WTC11 (cell line): ENCODE results near the gene BRD1. TPM values are rescaled to one million over a fixed set of nuclear protein-coding genes. Genes with fewer than 3 reads are reported as not detected.

Experiments used
- ATAC-seq: fragments of 200-7000 bp; cut with Tn5 transposase; 2 replicates; pipeline ENCODE4 v1.10.0; 2021; ENCODE audit warnings: mild to moderate bottlenecking, moderate library complexity
- CTCF ChIA-PET: fragments of 300-600 bp; sonication (Branson Sonifier 250); formaldehyde crosslinking; loops from one replicate; lab custom pipeline; 2021; ENCODE audit warnings: antibody characterized with exemption; lab: Charles Lee
- POLR2A ChIA-PET: fragments of 350-600 bp; sonication (Branson Sonifier 250); formaldehyde crosslinking; loops from one replicate; lab custom pipeline; 2021; ENCODE audit warnings: antibody characterized with exemption; lab: Charles Lee
- DNase-seq: peaks from one replicate; pipeline ENCODE4 v3.0.0; 2021; ENCODE audit warnings: low spot score
- H3K27ac Mint-ChIP-seq: 2 replicates; pipeline ENCODE4 v1.8.0; 2021; ENCODE audit warnings: mixed read lengths
- H3K27me3 Mint-ChIP-seq: 2 replicates; pipeline ENCODE4 v1.8.0; 2021; ENCODE audit warnings: low read depth, mild to moderate bottlenecking, moderate library complexity, mixed read lengths
- H3K36me3 Mint-ChIP-seq: 2 replicates; pipeline ENCODE4 v1.8.0; 2021; ENCODE audit warnings: mixed read lengths
- H3K4me1 Mint-ChIP-seq: 2 replicates; pipeline ENCODE4 v1.8.0; 2022; ENCODE audit warnings: mixed read lengths
- H3K4me3 Mint-ChIP-seq: 2 replicates; pipeline ENCODE4 v1.8.0; 2021; ENCODE audit warnings: mild to moderate bottlenecking, moderate library complexity, mixed read lengths
- H3K9me3 Mint-ChIP-seq: 2 replicates; pipeline ENCODE4 v1.8.0; 2021; ENCODE audit warnings: mixed read lengths
- ATF1 ChIP-seq: sonication (generic); formaldehyde crosslinking; IDR thresholded peaks from 2 replicates; pipeline ENCODE4 v1.8.1; 2023; ENCODE audit warnings: mild to moderate bottlenecking, moderate library complexity, missing genetic modification reagents
- ATF6 ChIP-seq: sonication (generic); formaldehyde crosslinking; IDR thresholded peaks from 2 replicates; pipeline ENCODE4 v1.8.1; 2023; ENCODE audit warnings: mild to moderate bottlenecking, missing genetic modification reagents
- E2F1 ChIP-seq: sonication (generic); formaldehyde crosslinking; IDR thresholded peaks from 2 replicates; pipeline ENCODE4 v1.8.0; 2022; ENCODE audit warnings: mild to moderate bottlenecking, missing genetic modification reagents
- ELF4 ChIP-seq: sonication (generic); formaldehyde crosslinking; IDR thresholded peaks from 2 replicates; pipeline ENCODE4 v1.8.1; 2022; ENCODE audit warnings: low read depth, mild to moderate bottlenecking, moderate library complexity, missing genetic modification reagents
- EMX1 ChIP-seq: fragments of 250-450 bp; sonication (Bioruptor Pico); IDR thresholded peaks from 2 replicates; pipeline ENCODE4 v1.8.0; 2021; ENCODE audit warnings: mild to moderate bottlenecking
- GRHL2 ChIP-seq: fragments of 250-450 bp; sonication (Bioruptor Pico); IDR thresholded peaks from 2 replicates; pipeline ENCODE4 v1.8.0; 2022; ENCODE audit warnings: mild to moderate bottlenecking, moderate library complexity; ENCODE audit not compliant: insufficient replicate concordance, severe bottlenecking
- GTF2I ChIP-seq: fragments of 250-450 bp; sonication (Bioruptor Pico); conservative IDR thresholded peaks from 2 replicates; pipeline ENCODE4 v1.4.0; 2021; ENCODE audit warnings: mild to moderate bottlenecking
- HMGA2 ChIP-seq: fragments of 250-450 bp; sonication (Bioruptor Pico); IDR thresholded peaks from 2 replicates; pipeline ENCODE4 v1.4.0; 2021; ENCODE audit warnings: mild to moderate bottlenecking, moderate library complexity
- IRF1 ChIP-seq: sonication (generic); formaldehyde crosslinking; IDR thresholded peaks from 2 replicates; pipeline ENCODE4 v1.8.0; 2023; ENCODE audit warnings: missing genetic modification reagents
- JAZF1 ChIP-seq: fragments of 250-450 bp; sonication (Bioruptor Pico); IDR thresholded peaks from 2 replicates; pipeline ENCODE4 v1.9.0; 2021; ENCODE audit warnings: moderate library complexity, mild to moderate bottlenecking, inconsistent platforms
- NFE2L1 ChIP-seq: sonication (generic); formaldehyde crosslinking; IDR thresholded peaks from 2 replicates; pipeline ENCODE4 v1.8.1; 2023; ENCODE audit warnings: missing genetic modification reagents
- NFYB ChIP-seq: sonication (generic); formaldehyde crosslinking; conservative IDR thresholded peaks from 2 replicates; pipeline ENCODE4 v1.8.0; 2022; ENCODE audit warnings: low read depth, missing genetic modification reagents
- NR1H2 ChIP-seq: sonication (generic); formaldehyde crosslinking; IDR thresholded peaks from 2 replicates; pipeline ENCODE4 v1.9.0; 2021; ENCODE audit warnings: mild to moderate bottlenecking, moderate library complexity, missing genetic modification reagents
- PRDM15 ChIP-seq: sonication (generic); formaldehyde crosslinking; IDR thresholded peaks from 2 replicates; pipeline ENCODE4 v1.8.0; 2022; ENCODE audit warnings: missing genetic modification reagents
- PRRX2 ChIP-seq: fragments of 250-450 bp; sonication (Bioruptor Pico); IDR thresholded peaks from 2 replicates; pipeline ENCODE4 v1.8.0; 2021; ENCODE audit warnings: mild to moderate bottlenecking
- TCF7 ChIP-seq: sonication (generic); formaldehyde crosslinking; IDR thresholded peaks from 2 replicates; pipeline ENCODE4 v1.8.0; 2022; ENCODE audit warnings: mild to moderate bottlenecking, low read depth, missing genetic modification reagents, moderate library complexity
- TEAD4 ChIP-seq: sonication (generic); formaldehyde crosslinking; IDR thresholded peaks from 2 replicates; pipeline ENCODE4 v1.8.0; 2022; ENCODE audit warnings: mild to moderate bottlenecking, missing genetic modification reagents
- ZBTB21 ChIP-seq: sonication (generic); formaldehyde crosslinking; IDR thresholded peaks from 2 replicates; pipeline ENCODE4 v1.8.1; 2023; ENCODE audit warnings: mild to moderate bottlenecking, missing genetic modification reagents, borderline replicate concordance
- ZNF263 ChIP-seq: sonication (generic); formaldehyde crosslinking; IDR thresholded peaks from 2 replicates; pipeline ENCODE4 v1.8.1; 2022; ENCODE audit warnings: low read depth, mild to moderate bottlenecking, moderate library complexity, missing genetic modification reagents
- ZNF423 ChIP-seq: fragments of 250-450 bp; sonication (Bioruptor Pico); IDR thresholded peaks from 2 replicates; pipeline ENCODE4 v2.1.2; 2022; ENCODE audit warnings: mild to moderate bottlenecking, moderate library complexity
- ZNF425 ChIP-seq: fragments of 250-450 bp; sonication (Bioruptor Pico); conservative IDR thresholded peaks from 2 replicates; pipeline ENCODE4 v1.9.0; 2021; ENCODE audit warnings: mild to moderate bottlenecking
- ZNF532 ChIP-seq: fragments of 250-450 bp; sonication (Bioruptor Pico); IDR thresholded peaks from 2 replicates; pipeline ENCODE4 v1.9.0; 2021; ENCODE audit warnings: mild to moderate bottlenecking, borderline replicate concordance
- total RNA-seq: library from RNA; stranded (reverse); gene quantifications from 3 replicates; pipeline ENCODE4 v1.2.3, GENCODE V29; 2021

Gene BRD1
- total RNA-seq, 1 experiment from 2014 or later: 36.6 TPM

- 0 out of 2 replicates have a peak, but pooled peaks cover 3% of the 10 kb centered on the region for H3K4me1 Mint-ChIP-seq
- CTCF ChIA-PET: interaction anchor here (0.8 kb wide), 1 partner anchor 20 kb away, joined by 3 read pairs; no protein-coding TSS in a partner anchor
- H3K4me3 Mint-ChIP-seq: no peak overlapping the region
- H3K27me3 Mint-ChIP-seq: peaks cover 23% of the 10 kb centered on the region; the same call in 1 of the 2 replicates
- no peak overlapping the region for H3K27ac Mint-ChIP-seq
- DNase-seq (no peak), ATAC-seq (no peak)
- TF ChIP-seq ZNF263: no peak
- no peak for TF ChIP-seq PRRX2
- TF ChIP-seq ATF1: no peak
- TF ChIP-seq NFE2L1 (CRISPR knock-in tag): no peak
- no peak for TF ChIP-seq E2F1 (CRISPR knock-in tag)
- TF ChIP-seq ZBTB21: no peak
- TF ChIP-seq ZNF423 (CRISPR knock-in tag): no peak
- TF ChIP-seq NR1H2: no peak
- TF ChIP-seq PRDM15 (CRISPR knock-in tag): no peak
- no peak for TF ChIP-seq ZNF532 (CRISPR knock-in tag)
- TF ChIP-seq GTF2I (CRISPR knock-in tag): no peak
- no peak for TF ChIP-seq NFYB (CRISPR knock-in tag)
- no peak for TF ChIP-seq TCF7
- TF ChIP-seq EMX1 (CRISPR knock-in tag): no peak
- H3K36me3 Mint-ChIP-seq: peaks cover 24% of the 10 kb centered on the region
- POLR2A ChIA-PET: no interaction called here
- H3K9me3 Mint-ChIP-seq: peaks cover 50% of the 10 kb centered on the region
These were observed 80.0 kb downstream of the BRD1 start for GRCh38 chr22:49747716-49748115.

GRCh38 chr22:49747130-49747529 lies 80.5 kb downstream of the BRD1 start:
- ATAC-seq (no peak), DNase-seq (no peak)
- peaks cover 24% of the 10 kb centered on the region for H3K27me3 Mint-ChIP-seq
- no peak overlapping the region for H3K27ac Mint-ChIP-seq
- POLR2A ChIA-PET: no interaction called here
- peaks cover 56% of the 10 kb centered on the region for H3K9me3 Mint-ChIP-seq
- H3K36me3 Mint-ChIP-seq: peaks cover 27% of the 10 kb centered on the region
- H3K4me1 Mint-ChIP-seq: 0 out of 2 replicates have a peak, but pooled peaks cover 3% of the 10 kb centered on the region
- CTCF ChIA-PET: no interaction called here
- H3K4me3 Mint-ChIP-seq: no peak overlapping the region
- no peak for TF ChIP-seq IRF1 (CRISPR knock-in tag)
- TF ChIP-seq NFE2L1 (CRISPR knock-in tag): no peak
- TF ChIP-seq ZNF425: no peak
- no peak for TF ChIP-seq ELF4 (CRISPR knock-in tag)
- TF ChIP-seq TEAD4 (CRISPR knock-in tag): no peak
- TF ChIP-seq GRHL2 (CRISPR knock-in tag): no peak
- TF ChIP-seq HMGA2 (CRISPR knock-in tag): no peak
- TF ChIP-seq ATF6 (CRISPR knock-in tag): no peak
- TF ChIP-seq JAZF1 (CRISPR knock-in tag): no peak
